ELR (cell line): ENCODE results near the gene GMCL2.

ENCODE experiments used
- DNase-seq: peaks from one replicate; pipeline ENCODE4 v3.0.0-alpha.2; 2015; ENCODE audit warnings: low read depth

The GMCL2 gene

DNA sequence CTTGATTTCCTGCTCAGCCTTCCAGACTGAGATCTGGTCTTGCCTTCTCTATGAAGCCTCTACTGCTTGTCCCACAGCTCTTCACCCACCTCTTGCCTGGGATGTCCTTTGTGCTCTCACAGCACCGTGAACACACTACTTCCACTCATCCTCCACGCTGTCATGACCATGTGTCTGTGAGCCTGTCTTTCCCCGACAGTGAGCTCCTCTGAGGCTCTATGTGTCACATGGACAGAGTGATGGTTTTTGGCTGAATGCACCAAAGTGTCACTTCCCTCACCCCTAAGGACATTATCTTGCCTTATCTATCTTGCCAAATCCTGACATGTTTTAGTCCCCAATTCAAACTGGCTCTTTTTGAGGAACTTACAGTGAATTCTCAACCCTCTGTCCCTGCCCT lies 34.1 kb upstream of the GMCL2 start:
- no peak for DNase-seq

DNA sequence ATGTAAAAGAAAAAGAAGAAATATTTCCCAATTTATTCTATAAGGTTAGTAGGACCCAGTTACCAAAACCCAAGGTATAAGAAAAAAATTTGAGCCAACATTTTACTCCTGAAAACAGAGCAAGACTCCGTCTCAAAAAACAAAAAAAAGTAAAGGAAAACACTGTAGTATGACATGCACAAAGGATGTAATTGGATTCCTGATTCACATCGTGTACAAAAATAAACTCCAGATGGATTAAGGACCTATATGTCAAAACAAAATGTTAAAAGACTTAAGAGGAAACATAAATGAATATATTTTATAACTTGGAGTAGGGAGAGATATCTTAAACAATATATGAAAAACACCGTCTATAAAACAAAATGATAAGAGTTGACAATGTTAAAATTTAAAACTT lies 31.7 kb upstream of the GMCL2 start:
- no peak for DNase-seq

DNA sequence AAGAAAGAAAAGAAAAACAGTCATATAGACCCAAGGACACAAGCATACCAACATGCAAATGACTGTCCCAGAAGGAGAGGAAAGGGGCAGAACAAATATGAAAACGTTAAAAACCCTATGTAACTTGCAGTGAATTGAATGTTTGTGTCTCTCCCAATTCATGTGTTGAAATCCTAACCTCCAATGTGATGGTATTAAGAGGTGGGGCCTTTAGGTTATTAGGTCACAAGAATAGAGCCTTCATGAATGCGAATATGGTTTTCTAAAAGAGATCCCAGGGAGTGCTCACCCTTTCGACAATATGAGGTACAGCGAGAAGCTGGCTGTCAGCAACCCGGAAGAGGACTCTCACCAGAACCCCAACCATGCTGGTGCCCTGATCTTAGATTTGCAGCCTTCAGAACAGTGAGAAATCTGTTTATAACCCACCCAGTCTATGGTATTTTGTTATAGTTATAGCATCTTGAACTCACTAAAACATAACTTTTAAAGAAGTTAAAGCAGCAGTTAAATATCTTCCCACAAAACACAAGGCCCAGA lies 31.1 kb upstream of the GMCL2 start:
- DNase-seq, result no peak

DNA sequence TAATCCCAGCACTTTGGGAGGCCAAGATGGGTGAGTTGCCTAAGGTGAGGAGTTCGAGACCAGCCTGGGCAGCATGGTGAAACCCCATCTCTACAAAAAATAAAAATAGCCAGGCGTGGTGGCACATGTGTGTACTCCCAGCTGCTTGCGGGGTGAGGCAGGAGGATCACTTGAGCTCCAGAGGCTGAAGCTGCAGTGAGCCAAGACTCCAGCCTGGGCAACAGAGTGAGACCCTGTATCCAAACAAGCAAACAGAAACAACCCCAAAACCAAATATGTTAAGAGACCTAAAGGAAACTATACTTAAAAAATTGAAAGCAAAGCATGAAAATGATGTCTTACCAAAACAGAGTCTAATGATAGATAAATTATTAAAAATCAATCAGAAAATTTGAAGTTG lies 29.6 kb upstream of the GMCL2 start:
- DNase-seq, result no peak

DNA sequence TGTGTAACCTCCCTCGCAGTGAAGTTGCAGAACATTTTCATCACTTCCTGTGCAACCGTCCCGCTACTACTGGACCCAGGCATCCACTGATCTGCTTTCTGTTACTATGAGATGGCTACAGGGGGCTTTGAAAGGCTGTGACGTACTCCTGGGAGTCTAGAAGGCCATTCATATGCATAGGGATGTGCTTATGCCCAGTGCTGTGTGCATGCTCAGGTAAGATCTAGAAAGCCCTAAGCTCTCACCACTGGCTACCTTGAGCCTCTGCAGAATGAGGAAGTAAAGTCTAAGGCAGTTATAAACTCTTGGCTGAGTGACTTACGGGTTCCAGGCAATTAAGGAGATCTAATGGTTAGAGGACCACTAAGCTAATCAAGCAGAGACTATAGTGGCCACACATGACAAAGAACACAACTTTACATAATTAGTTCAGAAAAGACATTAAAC lies 28.9 kb upstream of the GMCL2 start:
- DNase-seq, result no peak

DNA sequence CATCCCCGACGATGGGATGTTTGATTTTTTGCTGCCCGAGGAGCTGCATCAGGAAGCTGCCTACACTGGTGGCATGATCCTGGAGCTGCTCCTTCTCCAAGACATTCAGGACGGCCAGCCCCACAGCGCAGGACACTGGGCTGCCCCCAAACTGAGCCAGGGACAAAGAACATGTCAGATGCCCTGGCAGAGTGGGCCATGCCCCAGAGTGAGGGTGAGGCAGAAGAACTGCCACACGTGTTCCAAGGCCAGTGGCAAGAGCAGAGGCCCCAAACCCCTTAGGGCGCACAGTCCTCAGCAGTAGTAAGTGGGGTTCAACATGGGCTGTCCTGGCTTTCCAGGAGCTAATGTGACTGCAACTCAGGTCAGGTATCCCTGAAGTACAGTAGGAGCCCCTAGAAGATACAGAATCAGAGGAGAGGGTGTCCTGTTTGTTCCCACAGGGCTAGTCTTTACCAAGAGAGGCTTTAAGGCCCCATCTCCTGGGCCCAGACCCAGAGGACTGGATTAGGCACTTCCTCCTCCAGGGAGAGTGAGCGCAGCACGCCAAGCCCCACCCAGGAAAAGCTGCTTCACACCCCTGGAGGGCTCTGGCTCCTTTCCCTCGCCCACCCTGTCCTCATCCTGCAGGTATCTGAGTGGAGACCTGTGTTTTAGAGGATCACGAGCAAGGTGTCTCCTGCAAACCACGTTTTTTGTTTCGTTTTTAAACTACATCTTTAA lies 28.3 kb upstream of the GMCL2 start:
- no peak for DNase-seq

DNA sequence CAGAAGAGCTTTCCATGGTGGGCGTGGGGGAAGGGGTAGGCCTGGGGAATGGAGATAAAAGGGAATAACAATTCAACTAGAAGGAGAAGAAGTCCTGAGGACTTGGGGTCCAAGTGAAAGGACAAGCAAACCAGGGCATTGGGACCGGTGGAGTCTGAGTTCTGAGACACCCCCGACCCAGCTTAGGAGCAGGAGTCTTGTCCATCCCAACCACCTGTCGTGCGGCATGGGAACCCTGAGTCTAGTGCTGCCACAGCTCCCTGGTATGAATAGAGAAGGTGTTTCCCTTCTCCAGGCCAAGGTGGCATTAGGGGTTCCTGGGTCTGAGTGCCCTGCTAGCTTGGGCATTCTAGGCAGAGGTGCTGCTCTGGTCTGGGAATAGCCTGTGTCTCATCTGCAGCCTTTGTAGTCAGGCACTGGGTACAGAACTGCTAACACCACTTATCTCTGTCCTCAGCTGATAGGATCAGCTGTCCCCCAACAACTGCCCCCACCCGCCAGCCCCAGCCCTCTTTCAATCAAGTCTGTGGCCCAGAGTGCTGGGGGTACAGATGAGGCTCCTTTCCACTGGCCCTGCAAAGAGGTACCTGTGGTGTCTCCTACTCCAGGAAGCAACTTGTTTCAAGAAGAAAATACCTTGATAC lies 27.1 kb upstream of the GMCL2 start:
- no peak for DNase-seq

DNA sequence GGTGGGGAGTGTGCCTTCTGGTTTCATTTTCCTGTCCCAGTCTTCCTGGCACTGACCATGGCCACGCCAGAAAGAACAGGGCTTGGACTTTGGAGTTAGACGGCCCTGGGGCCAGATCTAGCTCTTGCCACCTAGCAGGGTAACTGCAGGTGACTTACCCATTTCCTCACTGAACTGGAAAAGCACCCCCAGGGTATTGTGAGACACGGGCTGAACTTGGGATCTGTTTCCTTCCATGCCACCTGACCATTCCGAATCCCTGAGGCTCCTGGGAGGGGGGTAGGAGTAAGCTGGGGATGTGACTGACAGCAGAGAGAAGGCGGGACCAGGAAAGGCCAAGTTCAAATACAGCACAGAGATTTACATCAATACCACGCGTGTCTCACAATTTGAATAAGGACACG lies 26.6 kb upstream of the GMCL2 start:
- no peak for DNase-seq

DNA sequence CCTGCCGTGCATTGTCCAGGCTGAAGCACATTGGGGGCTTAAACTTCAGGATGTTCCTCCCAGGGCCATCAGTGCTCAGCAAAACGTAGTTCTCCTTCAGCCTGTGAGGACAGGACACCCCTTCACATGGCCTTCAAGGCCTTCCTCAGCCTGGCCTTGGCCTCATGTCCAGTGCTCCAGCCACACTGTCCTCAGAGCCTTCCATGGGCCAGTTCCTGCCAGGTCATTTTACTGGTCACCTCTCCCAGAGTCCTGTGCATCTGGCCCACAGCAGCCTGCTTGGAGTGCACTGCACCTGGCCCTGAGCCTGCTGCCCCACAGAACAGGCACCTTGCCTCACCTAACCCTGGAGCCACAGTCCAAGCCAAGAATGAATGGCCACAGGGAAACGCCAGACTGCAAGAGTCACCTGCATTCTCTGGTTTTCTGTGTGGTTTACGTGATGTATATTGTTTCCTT lies 25.9 kb upstream of the GMCL2 start:
- no peak for DNase-seq

DNA sequence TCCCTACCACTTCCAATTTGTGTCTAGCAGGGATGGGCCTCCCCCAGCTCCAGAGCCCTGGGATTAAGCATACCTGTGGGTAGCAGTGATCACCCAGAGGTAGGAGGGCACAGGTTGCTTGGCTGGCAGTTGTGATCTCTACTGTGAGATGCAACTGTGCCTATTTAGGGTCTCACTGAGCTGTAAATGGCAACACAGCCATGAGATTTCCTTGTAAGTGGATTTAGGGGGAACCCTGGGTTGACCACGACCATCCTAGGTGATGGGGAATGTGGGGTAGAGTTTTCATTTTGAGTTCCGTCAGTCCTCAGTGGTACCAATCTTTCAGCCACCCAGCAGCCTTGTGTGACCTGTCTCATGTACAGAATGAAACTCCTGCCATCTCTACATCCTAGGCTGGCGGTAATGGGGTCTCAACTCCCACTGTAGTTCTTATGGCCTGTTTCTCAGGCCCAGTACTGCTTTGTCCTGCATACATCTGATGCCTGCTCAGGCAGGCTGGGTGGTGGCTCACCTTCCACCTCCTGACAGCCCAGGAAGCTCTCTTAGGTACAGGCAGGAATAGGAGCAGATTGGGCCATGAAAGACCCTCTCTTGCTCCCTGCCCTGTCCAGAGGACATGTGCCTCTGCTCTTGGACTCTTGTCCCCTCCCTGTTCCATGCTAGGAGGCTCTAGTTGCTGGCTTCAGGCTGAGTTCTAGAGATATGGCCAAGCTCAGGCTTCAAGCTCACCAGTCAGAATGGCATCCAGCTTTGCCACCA lies 25.3 kb upstream of the GMCL2 start:
- DNase-seq, result no peak

DNA sequence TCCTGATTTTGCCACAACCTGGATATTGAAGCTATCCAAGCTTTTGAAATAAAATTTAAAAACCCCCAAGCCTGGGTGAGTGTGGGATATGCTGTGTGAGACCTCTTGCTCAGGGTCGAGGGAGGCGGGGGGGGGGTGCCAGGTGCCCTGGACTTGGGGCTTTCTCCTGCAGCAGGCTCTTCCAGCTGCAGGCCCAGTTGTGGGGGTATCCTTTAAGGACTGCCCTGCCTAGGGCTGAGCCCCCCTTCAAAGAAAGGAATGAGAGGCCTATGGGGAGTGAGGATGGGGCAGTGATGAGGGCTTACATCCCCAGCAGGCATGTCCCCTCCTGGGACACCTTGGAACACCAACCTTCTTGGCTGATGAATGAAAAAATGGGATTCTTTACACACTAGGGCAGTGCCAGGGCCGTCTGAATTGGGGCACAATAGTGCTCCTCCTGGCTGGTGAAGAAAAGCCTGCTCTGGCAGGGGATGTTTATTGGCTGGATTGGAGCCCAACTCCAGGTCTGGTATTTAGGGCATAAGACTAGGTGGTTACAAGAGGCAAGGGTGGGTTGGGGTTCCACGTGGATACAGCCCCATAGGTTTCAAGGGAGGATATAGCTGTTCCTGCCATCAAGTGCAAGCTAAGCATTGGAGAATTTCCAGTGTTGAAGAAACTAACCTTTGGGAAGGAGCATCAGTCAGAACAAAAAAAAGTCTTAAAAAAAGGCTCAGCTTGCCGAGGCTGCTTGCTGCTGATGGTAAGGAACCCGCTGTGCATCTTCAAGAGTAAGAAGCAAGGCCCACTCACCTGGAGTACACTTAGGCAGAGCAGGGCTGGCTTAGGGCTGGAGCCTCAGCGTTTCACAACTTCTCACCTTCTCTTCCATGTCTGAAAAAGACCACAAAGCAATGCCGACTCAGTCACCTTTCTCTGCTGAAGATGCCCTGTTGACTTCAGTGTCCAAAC lies 24.2 kb upstream of the GMCL2 start:
- no peak for DNase-seq

DNA sequence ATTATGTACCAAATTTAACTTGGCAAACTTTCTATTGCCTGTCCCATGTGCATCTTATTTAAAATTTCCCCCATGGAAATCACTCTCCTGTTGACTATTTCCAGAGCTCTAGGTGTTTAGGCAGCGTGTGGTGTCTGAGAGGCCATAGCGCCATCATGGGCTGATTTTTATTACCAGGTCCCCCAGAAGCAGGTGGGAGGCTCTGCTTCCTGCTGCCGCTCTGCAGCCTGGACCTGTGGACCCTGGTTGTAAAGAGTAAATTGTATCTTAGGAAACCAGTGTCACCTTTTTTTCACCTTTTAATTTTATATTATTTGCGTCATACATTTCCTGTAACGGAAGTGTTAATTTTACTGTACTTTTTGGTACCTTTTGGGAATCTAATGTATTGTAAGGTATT lies 23.5 kb upstream of the GMCL2 start:
- no peak for DNase-seq

DNA sequence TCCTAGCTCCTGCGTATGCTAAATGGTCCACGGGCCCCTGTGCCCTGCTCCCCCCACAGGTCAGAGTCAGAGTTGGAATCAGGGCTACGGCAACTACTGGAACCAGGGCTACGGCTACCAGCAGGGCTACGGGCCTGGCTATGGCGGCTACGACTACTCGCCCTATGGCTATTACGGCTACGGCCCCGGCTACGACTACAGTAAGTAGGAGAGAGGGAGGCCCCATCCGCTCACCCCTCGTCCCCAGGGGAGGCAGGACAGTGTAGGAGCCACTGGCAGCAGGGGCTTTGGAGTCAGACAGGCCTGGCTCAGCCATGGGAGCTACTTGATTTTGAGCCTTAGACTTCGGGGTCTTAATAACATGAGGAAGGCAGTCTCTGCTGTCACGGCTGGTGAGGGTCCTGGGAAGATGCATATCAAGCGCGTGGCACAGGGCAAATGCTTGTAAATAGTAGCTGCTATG lies 22.9 kb upstream of the GMCL2 start:
- no peak for DNase-seq

DNA sequence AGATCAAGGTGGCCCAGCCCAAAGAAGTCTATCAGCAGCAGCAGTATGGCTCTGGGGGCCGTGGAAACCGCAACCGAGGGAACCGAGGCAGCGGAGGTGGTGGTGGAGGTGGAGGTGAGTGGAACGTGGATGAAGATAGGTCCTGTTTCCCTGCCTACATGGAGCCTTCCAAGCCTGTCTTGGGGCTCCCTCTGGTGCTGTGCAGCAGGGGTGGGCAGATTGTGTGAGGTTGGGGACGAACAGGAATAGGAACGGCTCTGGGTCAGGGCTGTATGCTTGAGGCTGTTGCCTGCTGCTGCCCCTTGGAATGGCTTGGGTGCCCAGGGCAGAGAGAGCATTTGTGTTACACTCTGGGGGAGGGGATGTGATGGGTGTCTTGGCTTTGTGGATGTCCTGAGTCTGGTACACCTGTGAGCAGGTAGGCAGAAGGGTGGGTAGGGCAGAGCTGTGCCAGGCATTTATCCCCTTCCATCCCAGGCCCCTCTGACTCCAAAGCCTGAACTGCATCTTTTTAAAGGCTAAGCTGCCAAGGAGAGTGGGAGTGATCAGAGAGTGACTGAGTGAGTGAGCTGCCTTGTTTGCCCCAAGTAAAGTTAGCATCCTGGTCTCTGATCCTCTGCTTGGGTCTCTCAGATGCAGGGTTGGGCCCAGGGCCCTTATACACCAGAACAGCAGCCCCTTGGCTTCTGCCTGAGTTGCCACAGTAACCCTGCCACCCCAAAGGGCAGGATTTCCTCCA lies 22.3 kb upstream of the GMCL2 start:
- no peak for DNase-seq

DNA sequence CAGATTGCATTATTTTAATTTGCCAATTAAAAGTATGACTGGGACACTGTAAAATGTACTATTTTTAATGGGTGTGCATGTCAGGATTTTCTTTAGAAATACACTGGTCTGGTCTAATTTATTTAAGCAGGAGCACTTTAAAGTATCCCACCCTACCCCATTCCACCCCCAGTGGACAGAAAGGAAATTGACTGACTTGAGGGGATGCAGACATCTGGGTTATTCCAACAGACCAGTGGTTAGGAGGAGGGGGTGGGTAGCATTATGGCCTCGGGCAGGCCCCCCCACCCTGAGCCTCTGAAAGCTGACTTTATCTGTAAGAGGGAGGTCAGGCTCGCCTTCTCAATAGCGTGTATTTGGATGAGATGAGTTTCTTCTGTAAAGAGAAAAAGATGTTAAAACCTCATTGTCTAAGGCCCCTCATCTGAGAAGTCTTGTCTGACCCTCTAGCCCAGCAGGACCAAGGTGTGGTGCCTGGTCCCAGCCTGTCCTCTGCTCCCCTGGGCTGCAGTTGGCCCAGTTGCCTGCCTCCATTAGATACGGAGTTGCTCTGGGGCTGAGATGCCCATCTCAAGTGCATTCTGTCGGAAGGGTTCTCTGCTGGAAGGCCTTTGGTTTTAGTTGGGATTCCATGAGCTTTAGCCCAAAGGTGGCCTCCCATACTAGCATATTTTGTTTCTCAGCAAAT lies 21.5 kb upstream of the GMCL2 start:
- peak; percentile 50 for DNase-seq

DNA sequence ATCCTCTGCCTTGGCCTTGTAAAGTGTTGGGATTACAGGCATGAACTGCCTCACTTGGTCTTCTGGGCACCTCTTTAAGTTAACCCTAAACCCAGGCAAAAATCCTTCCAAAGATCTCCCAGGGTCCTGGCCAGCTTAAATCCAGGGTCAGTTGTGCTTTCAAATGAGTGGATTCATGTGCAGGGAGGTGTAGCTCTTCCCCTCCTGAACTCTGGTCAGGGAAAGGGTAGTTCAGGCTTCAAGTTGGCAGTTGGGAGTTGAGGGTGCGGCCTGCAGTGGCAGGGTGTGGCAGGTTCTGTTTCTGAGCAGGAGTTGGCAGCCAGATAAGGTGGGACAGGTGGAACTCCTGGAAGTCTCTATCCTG lies 20.7 kb upstream of the GMCL2 start:
- no peak for DNase-seq

DNA sequence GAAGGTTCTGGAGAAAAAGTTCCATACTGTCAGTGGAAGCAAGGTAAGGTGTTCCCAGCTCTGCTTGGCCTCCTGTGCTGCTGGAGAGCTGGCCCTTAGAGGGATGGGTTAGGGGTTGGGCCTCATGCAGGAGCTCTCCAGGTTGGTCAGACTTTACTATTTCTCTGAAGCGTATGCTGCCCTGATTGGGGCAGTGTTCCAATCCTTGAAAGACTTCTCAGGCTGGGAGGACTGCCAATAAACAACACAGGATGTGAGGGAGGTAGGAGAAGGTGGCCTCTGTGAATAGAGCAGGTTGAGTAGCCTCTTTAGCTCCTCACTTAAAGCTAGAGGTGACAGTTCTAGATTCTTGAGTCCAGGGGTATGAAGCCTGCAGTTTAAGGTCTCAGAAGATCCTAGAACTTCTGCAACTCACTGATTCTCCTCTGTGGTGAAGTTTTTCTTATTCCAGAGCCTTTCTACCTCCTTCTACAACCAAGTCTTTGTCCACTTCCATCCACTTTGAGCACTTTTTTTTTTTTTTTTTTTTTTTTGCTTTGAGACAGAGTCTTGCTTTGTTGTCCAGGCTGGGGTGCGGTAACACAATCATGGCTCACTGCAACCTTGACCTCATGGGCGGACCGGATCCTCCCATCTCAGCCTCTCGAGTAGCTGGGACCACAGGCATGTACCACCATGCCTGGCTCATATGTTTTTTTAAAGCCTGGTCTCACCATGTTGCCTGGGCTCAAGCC lies 20.2 kb upstream of the GMCL2 start:
- DNase-seq, result peak; percentile 68

DNA sequence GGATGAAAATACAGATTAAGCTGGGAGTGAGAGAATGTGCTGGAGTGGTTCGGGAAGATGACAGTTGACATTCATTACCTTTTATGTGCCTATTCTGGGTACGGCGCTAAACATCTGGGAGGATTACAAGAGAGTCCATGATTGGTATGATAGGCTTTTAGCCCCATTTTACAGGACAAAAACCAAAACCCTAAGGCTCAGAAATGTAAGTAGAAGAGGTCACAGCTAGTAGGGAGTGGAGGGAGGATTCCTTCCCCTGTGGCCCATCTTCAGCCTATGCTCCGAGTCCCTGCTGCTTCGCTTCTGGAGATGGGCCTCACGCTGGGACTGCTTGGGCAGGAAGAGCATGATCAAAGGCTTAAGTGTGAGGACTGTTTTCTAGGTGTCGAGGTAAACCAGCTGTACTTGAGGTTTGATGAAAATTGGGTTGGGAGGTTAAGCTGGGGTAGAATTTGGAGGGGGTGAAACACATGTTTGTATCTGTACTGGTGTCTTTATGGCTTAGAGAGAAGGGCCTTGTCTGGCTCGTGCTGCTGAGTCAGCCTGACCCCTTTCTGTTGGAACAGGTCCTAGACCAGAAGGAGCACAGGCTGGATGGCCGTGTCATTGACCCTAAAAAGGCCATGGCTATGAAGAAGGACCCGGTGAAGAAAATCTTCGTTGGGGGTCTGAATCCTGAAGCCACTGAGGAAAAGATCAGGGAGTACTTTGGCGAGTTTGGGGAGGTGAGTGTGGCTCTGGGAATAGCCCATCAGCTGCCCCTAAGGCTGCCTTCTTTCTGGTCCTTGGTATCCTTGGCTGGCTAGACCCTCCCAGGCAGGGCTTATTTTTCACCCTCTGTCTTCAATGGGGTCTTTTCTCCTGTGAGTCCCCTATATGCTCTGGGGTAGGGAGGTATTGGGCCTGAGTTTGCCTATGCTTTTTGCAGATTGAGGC lies 19.3 kb upstream of the GMCL2 start:
- peak; percentile 32 for DNase-seq

DNA sequence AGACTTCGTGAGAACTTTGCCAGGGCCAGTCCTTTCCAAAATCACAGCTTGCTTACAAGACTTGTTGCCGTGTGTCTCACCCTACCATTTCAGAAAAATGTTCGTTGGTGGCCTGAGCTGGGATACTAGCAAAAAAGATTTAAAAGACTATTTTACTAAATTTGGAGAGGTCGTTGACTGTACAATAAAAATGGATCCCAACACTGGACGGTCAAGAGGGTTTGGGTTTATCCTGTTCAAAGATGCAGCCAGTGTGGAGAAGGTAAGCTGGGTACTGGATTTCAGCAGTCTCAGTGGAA lies 18.5 kb upstream of the GMCL2 start:
- DNase-seq, result no peak
